Esophagus squamous epithelium (tissue), 5 donors: ENCODE results near the gene APLN. TPM values are rescaled to one million over a fixed set of nuclear protein-coding genes. Genes with fewer than 3 reads are reported as not detected.
A peak's percentile ranks its signal among the peaks of the same experiment; 100 is the strongest.

ENCODE experiments used
- DNase-seq: peaks from one replicate; lab custom pipeline; 2025; lab: John Stamatoyannopoulos, UW
- H3K27ac ChIP-seq, 4 donors: fragments of 200-600 bp; sonication (generic); one replicate each; pipeline ENCODE4 v1.5.1; 2016 to 2019; ENCODE audit warnings: mild to moderate bottlenecking in 1 of 4
- H3K27me3 ChIP-seq, 4 donors: fragments of 200-600 bp; sonication (generic); 1 replicate in 3 of 4; 2 replicates in 1 of 4; pipeline versions ENCODE4 v1.5.1 to v1.6.0; 2017 to 2021; ENCODE audit warnings: antibody characterized with exemption in 1 of 4
- H3K36me3 ChIP-seq, 3 donors: fragments of 200-600 bp; sonication (generic); one replicate each; pipeline ENCODE4 v1.5.1; 2016 to 2019
- H3K4me1 ChIP-seq, 3 donors: fragments of 200-600 bp; sonication (generic); one replicate each; pipeline ENCODE4 v1.5.1; 2017 to 2019
- H3K4me3 ChIP-seq, 4 donors: fragments of 200-600 bp; sonication (generic); 1 replicate in 3 of 4; 2 replicates in 1 of 4; pipeline ENCODE4 v1.5.1; 2016 to 2019; ENCODE audit warnings: mild to moderate bottlenecking in 2 of 4, moderate library complexity in 1 of 4
- H3K9me3 ChIP-seq, 3 donors: fragments of 200-600 bp; sonication (generic); one replicate each; pipeline ENCODE4 v1.5.1; 2016 to 2019
- CTCF ChIP-seq, 6 experiments: fragments of 450-650 bp in 4 of 6; fragments of 200-600 bp in 2 of 6; sonication (generic) in 2 of 6; IDR thresholded peaks; one replicate each; pipeline ENCODE4 v1.5.1; 2016 to 2019; ENCODE audit warnings: antibody characterized with exemption in 6 of 6, mild to moderate bottlenecking in 4 of 6, moderate library complexity in 4 of 6
- POLR2A ChIP-seq, 4 donors: fragments of 450-650 bp; IDR thresholded peaks; one replicate each; pipeline ENCODE4 v1.6.1; 2017; ENCODE audit warnings: antibody characterized with exemption in 4 of 4, mild to moderate bottlenecking in 4 of 4, moderate library complexity in 3 of 4
- WGBS, 2 donors: methylation state at CpG; one replicate each; pipeline ENCODE4 v1.1.5; 2018; 5-methylcytosine and 5-hydroxymethylcytosine counted together
- intact Hi-C: fragments of 100-400 bp; cut with DNase I; formaldehyde crosslinking; loops from one replicate; pipeline ENCODE4 v1.15.0; 2022
- total RNA-seq, 4 donors: library from RNA; depleted of rRNA; stranded (reverse); fragments of >200 nt; gene quantifications; one replicate each; pipeline ENCODE4 v1.1.0, GENCODE V29; 2016
- donor health status: DM: yes; HTN: yes; CAD: no.

The APLN gene
- total RNA-seq, 4 donors from 2014 or later: 0.09 to 0.53 (median 0.44) TPM

GRCh38 chrX:129600981-129601424, 53.8 kb downstream of the APLN start:
- DNase-seq: no peak

GRCh38 chrX:129599996-129600395, 54.8 kb downstream of the APLN start:
- Histone ChIP-seq H3K36me3 (no peaks in the 10 kb centered on the region), H3K4me3 (no peak overlapping the region), H3K4me1 (peaks cover 0 to 8% (median 0%) of the 10 kb centered on the region in 3 donors), H3K9me3 (no peaks in the 10 kb centered on the region), H3K27me3 (no peaks in the 10 kb centered on the region), H3K27ac (no peak overlapping the region)
- intact Hi-C loops: loop anchor here (10.0 kb wide), 1 partner anchor 465 kb away; no protein-coding TSS in a partner anchor
- TF ChIP-seq CTCF (IDR thresholded peaks at IDR 0.05): no peak
- no peak for TF ChIP-seq POLR2A (IDR thresholded peaks at IDR 0.05)
- no peak for DNase-seq
- WGBS, 2 donors: 66 to 72% methylated on average over 5 of the region's 5 CpGs

More at GRCh38 chrX:129600981-129601424, 53.8 kb downstream of the APLN start:
- Histone ChIP-seq H3K4me3 (no peak overlapping the region), H3K9me3 (no peaks in the 10 kb centered on the region), H3K36me3 (no peaks in the 10 kb centered on the region), H3K4me1 (peaks cover 0 to 16% (median 0%) of the 10 kb centered on the region in 3 donors), H3K27me3 (no peaks in the 10 kb centered on the region), H3K27ac (no peak overlapping the region)
- intact Hi-C loops: loop anchor here (10.0 kb wide), 1 partner anchor 464 kb away; no protein-coding TSS in a partner anchor
- 25 to 30% methylated on average over 4 to 10 of the region's 11 CpGs for WGBS, 2 donors
- TF ChIP-seq CTCF (IDR thresholded peaks at IDR 0.05) (peak in 5 of 6 experiments; percentile 29 to 59 (median 47)), POLR2A (IDR thresholded peaks at IDR 0.05) (no peak)

- 25 to 54% methylated on average over 5 of the region's 5 CpGs for WGBS, 2 donors
- H3K9me3 ChIP-seq: no peaks in the 10 kb centered on the region
- H3K27ac ChIP-seq: no peak overlapping the region
- H3K4me1 ChIP-seq: peaks cover 0 to 5% (median 0%) of the 10 kb centered on the region in 3 donors
- peaks cover 0 to 1% (median 0%) of the 10 kb centered on the region in 3 donors for H3K36me3 ChIP-seq
- H3K4me3 ChIP-seq: no peak overlapping the region
- TF ChIP-seq CTCF (IDR thresholded peaks at IDR 0.05) (no peak), POLR2A (IDR thresholded peaks at IDR 0.05) (no peak)
- intact Hi-C loops: no loop called here
- no peaks in the 10 kb centered on the region for H3K27me3 ChIP-seq
- DNase-seq: no peak
Observed at GRCh38 chrX:129599499-129599898, 55.3 kb downstream of the APLN start.

- Histone ChIP-seq H3K27ac (no peak overlapping the region), H3K4me1 (peaks cover 0 to 6% (median 0%) of the 10 kb centered on the region in 3 donors), H3K27me3 (no peaks in the 10 kb centered on the region), H3K36me3 (peaks cover 0 to 7% (median 0%) of the 10 kb centered on the region in 3 donors), H3K4me3 (no peak overlapping the region), H3K9me3 (no peaks in the 10 kb centered on the region)
- no peak for TF ChIP-seq POLR2A (IDR thresholded peaks at IDR 0.05)
- TF ChIP-seq CTCF (IDR thresholded peaks at IDR 0.05): no peak
- WGBS, 2 donors: 67 to 71% methylated on average over 3 to 5 of the region's 5 CpGs
- no peak for DNase-seq
- intact Hi-C loops: no loop called here
Observed at GRCh38 chrX:129597905-129598304, 56.9 kb downstream of the APLN start.

- H3K9me3 ChIP-seq: no peaks in the 10 kb centered on the region
- peaks cover 0 to 9% (median 0%) of the 10 kb centered on the region in 3 donors for H3K4me1 ChIP-seq
- no peak for DNase-seq
- peaks cover 0 to 13% (median 0%) of the 10 kb centered on the region in 3 donors for H3K36me3 ChIP-seq
- no peak overlapping the region for H3K4me3 ChIP-seq
- no peak overlapping the region for H3K27ac ChIP-seq
- intact Hi-C loops: no loop called here
- WGBS, 2 donors: 72 to 80% methylated on average over 5 of the region's 5 CpGs
- H3K27me3 ChIP-seq: no peaks in the 10 kb centered on the region
- TF ChIP-seq CTCF (IDR thresholded peaks at IDR 0.05) (no peak), POLR2A (IDR thresholded peaks at IDR 0.05) (no peak)
Observed at GRCh38 chrX:129596077-129596476, 58.7 kb downstream of the APLN start.

Other genes with a start within 250 kb of the APLN start
- gene SMARCA1, start 131.5 kb downstream of the APLN start, total RNA-seq: 10 to 100 TPM in 2 of 4 donors, 1 to 10 TPM in 2; 4.5 to 18.8 (median 11.5) TPM
- 10 to 100 TPM in 2 of 4 donors, 1 to 10 TPM in 2; 7.9 to 13.4 (median 10.7) TPM for gene OCRL, start 114.7 kb downstream of the APLN start, total RNA-seq
- 1 to 10 TPM in 2 of 4 donors, under 1 TPM in 1, not detected in 1; 0.88 to 5.7 (median 3.6) TPM for gene XPNPEP2, start 84.0 kb upstream of the APLN start, total RNA-seq
- 1 to 10 TPM; 2.5 to 9.3 (median 4.0) TPM for gene SASH3, start 125.0 kb upstream of the APLN start, total RNA-seq
- gene ZDHHC9, start 188.9 kb upstream of the APLN start, total RNA-seq: 10 to 100 TPM; 11.3 to 22.3 (median 12.8) TPM